Spleen (tissue), 7 donors: Measurements from ENCODE around the gene CCDC92B.

Experiments
- CTCF ChIP-seq, 11 experiments: fragments of 200-600 bp in 7 of 11; fragments of 450-650 bp in 4 of 11; sonication (generic) in 4 of 11; IDR thresholded peaks in 8 of 11; conservative IDR thresholded peaks in 3 of 11; 1 replicate in 7 of 11; 2 replicates in 4 of 11; pipeline versions ENCODE4 v1.4.0 to v1.8.0; 2016 to 2021; ENCODE audit warnings: antibody characterized with exemption in 11 of 11, inconsistent platforms in 4 of 11, mild to moderate bottlenecking in 1 of 11
- POLR2A ChIP-seq, 3 donors: fragments of 450-650 bp; IDR thresholded peaks; one replicate each; pipeline ENCODE4 v1.5.1; 2017; ENCODE audit warnings: antibody characterized with exemption in 3 of 3, mild to moderate bottlenecking in 1 of 3
- donor health status: DM: no; HTN: no; CAD: no; lungs with moderate emphysema.
- donor health status: DM: no; HTN: no; CAD: no.
- donor health status: DM: no; HTN: no; CAD: no.

GRCh38 chr17:2687074-2687418, 62.4 kb downstream of the CCDC92B start:
- TF ChIP-seq CTCF (IDR thresholded peaks at IDR 0.05 in 8 of 11, conservative IDR thresholded peaks at IDR 0.05 in 3 of 11): no peak
- no peak for TF ChIP-seq POLR2A (IDR thresholded peaks at IDR 0.05)
